NCI-H187 (cell line): ENCODE measurements around the gene ZDHHC12.

Experiments
- DNase-seq, 2 experiments: peaks; one replicate each; lab custom pipeline; 2025; lab: John Stamatoyannopoulos, UW

Gene ZDHHC12

GRCh38 chr9:128685636-128686489 lies 38.1 kb downstream of the ZDHHC12 start:
- no peak for DNase-seq

GRCh38 chr9:128684325-128685199 lies 39.4 kb downstream of the ZDHHC12 start:
- DNase-seq = no peak

- no peak for DNase-seq
These were observed 39.9 kb downstream of the ZDHHC12 start for GRCh38 chr9:128684065-128684324.

- no peak for DNase-seq
These were observed 40.4 kb downstream of the ZDHHC12 start for GRCh38 chr9:128683340-128684064.

GRCh38 chr9:128677794-128678193 lies 46.1 kb downstream of the ZDHHC12 start:
- DNase-seq = no peak

GRCh38 chr9:128675382-128675781 lies 48.5 kb downstream of the ZDHHC12 start:
- no peak for DNase-seq
